Measurements from ENCODE around the gene HSD17B2.

Gene HSD17B2

GRCh38 chr16:82146556-82146955, 111.5 kb downstream of the HSD17B2 start:
- DNase-seq (ENCODE audit: extremely low spot score) = no peak
- POLR2A ChIA-PET = no interaction called here
- CTCF ChIA-PET = no interaction called here
- TF ChIP-seq SP1 (IDR thresholded peaks at IDR 0.05) (no peak), CTBP1 (IDR thresholded peaks at IDR 0.05; ENCODE audit: borderline replicate concordance) (no peak), ARNT (IDR thresholded peaks at IDR 0.05) (no peak), FOXM1 (IDR thresholded peaks at IDR 0.05; ENCODE audit: borderline replicate concordance) (no peak), BHLHE40 (IDR thresholded peaks at IDR 0.05; ENCODE audit: borderline replicate concordance) (no peak)
- TF ChIP-seq, protein P1, sequence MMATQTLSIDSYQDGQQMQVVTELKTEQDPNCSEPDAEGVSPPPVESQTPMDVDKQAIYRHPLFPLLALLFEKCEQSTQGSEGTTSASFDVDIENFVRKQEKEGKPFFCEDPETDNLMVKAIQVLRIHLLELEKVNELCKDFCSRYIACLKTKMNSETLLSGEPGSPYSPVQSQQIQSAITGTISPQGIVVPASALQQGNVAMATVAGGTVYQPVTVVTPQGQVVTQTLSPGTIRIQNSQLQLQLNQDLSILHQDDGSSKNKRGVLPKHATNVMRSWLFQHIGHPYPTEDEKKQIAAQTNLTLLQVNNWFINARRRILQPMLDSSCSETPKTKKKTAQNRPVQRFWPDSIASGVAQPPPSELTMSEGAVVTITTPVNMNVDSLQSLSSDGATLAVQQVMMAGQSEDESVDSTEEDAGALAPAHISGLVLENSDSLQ (IDR thresholded peaks at IDR 0.05) = no peak

- CTCF ChIA-PET = no interaction called here
- no peak for DNase-seq (ENCODE audit: extremely low spot score)
- no peak for TF ChIP-seq ARNT (IDR thresholded peaks at IDR 0.05)
- no peak for TF ChIP-seq LEF1 (IDR thresholded peaks at IDR 0.05; ENCODE audit: borderline replicate concordance)
- no peak for TF ChIP-seq NFRKB (IDR thresholded peaks at IDR 0.05)
- TF ChIP-seq L3MBTL2 (conservative IDR thresholded peaks at IDR 0.05) = no peak
- no peak for TF ChIP-seq TARDBP (IDR thresholded peaks at IDR 0.05)
- TF ChIP-seq HDGF (IDR thresholded peaks at IDR 0.05; ENCODE audit: borderline replicate concordance) = no peak
- TF ChIP-seq, protein P1 (IDR thresholded peaks at IDR 0.05) = no peak
- TF ChIP-seq SUZ12 (IDR thresholded peaks at IDR 0.05) = no peak
- TF ChIP-seq BHLHE40 (IDR thresholded peaks at IDR 0.05; ENCODE audit: borderline replicate concordance) = no peak
- no peak for TF ChIP-seq SP1 (IDR thresholded peaks at IDR 0.05)
- no peak for TF ChIP-seq FOXM1 (IDR thresholded peaks at IDR 0.05; ENCODE audit: borderline replicate concordance)
- no peak for TF ChIP-seq FOXK2 (IDR thresholded peaks at IDR 0.05)
- TF ChIP-seq FOXA1 (IDR thresholded peaks at IDR 0.05) = no peak
- TF ChIP-seq ZNF384 (IDR thresholded peaks at IDR 0.05) = no peak
- no peak for TF ChIP-seq ELF4 (IDR thresholded peaks at IDR 0.05)
- POLR2A ChIA-PET = no interaction called here
Measured at GRCh38 chr16:82146957-82147356, 111.9 kb downstream of the HSD17B2 start.

DNA sequence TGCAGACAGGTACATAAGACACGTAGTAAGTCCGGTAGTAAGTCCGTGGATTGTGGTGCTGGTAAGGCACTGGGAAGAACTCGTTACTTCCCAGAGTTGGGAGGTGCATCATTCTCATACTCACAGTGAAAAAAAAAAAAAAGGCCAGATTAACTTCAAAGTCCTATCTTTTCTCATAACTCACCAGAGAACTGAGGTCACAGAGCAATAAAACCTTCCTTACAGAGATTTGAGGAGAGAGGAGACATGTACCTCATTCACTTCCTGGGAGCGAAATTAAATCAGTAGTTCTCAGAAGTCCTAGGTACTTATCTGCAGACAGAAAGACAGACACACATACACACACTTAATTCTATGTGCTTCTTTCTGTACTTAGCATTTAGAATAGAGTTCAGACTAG, 112.5 kb downstream of the HSD17B2 start:
- TF ChIP-seq TARDBP (IDR thresholded peaks at IDR 0.05) (no peak), LEF1 (IDR thresholded peaks at IDR 0.05; ENCODE audit: borderline replicate concordance) (no peak), SUZ12 (IDR thresholded peaks at IDR 0.05) (no peak), HDGF (IDR thresholded peaks at IDR 0.05; ENCODE audit: borderline replicate concordance) (no peak), L3MBTL2 (conservative IDR thresholded peaks at IDR 0.05) (no peak), ELF4 (IDR thresholded peaks at IDR 0.05) (no peak), FOXA1 (IDR thresholded peaks at IDR 0.05) (no peak), FOXM1 (IDR thresholded peaks at IDR 0.05; ENCODE audit: borderline replicate concordance) (no peak), CTBP1 (IDR thresholded peaks at IDR 0.05; ENCODE audit: borderline replicate concordance) (no peak), BHLHE40 (IDR thresholded peaks at IDR 0.05; ENCODE audit: borderline replicate concordance) (no peak), SP1 (IDR thresholded peaks at IDR 0.05) (no peak)
- POLR2A ChIA-PET = no interaction called here
- CTCF ChIA-PET = no interaction called here
- no peak for DNase-seq (ENCODE audit: extremely low spot score)
